Thoracic aorta (tissue), 2 donors: ENCODE data around the gene TCEAL4. TPM values are rescaled to one million over a fixed set of nuclear protein-coding genes. Genes with fewer than 3 reads are reported as not detected.

ENCODE experiments used
- ATAC-seq: fragments of 150-250 bp; one replicate; pipeline ENCODE4 v1.8.0; 2017; ENCODE audit warnings: low read depth; ENCODE audit not compliant: insufficient number of reproducible peaks, low FRiP score
- DNase-seq: peaks from one replicate; pipeline ENCODE4 v3.0.0-alpha.2; 2020; ENCODE audit warnings: low spot score
- H3K27ac ChIP-seq, 2 donors: fragments of 200-600 bp; sonication (generic); 1 replicate in 1 of 2; 2 replicates in 1 of 2; pipeline ENCODE4 v1.5.1; 2016; ENCODE audit warnings: mild to moderate bottlenecking in 2 of 2, moderate library complexity in 2 of 2
- H3K27me3 ChIP-seq: fragments of 200-600 bp; sonication (generic); replicated peaks from 2 replicates; pipeline ENCODE4 v1.6.0; 2016; ENCODE audit warnings: mild to moderate bottlenecking; ENCODE audit not compliant: insufficient read depth
- H3K36me3 ChIP-seq: fragments of 200-600 bp; sonication (generic); one replicate; pipeline ENCODE4 v1.5.1; 2016
- H3K4me1 ChIP-seq, 2 donors: fragments of 200-600 bp; sonication (generic); 1 replicate in 1 of 2; 2 replicates in 1 of 2; pipeline versions ENCODE4 v1.5.1 to v1.6.0; 2016; ENCODE audit warnings: low read depth in 2 of 2, mild to moderate bottlenecking in 1 of 2; ENCODE audit not compliant: control insufficient read depth in 1 of 2
- H3K4me3 ChIP-seq: fragments of 200-600 bp; sonication (generic); 2 replicates; pipeline ENCODE4 v1.5.1; 2016; ENCODE audit warnings: mild to moderate bottlenecking
- H3K9me3 ChIP-seq: fragments of 200-600 bp; sonication (generic); 2 replicates; pipeline ENCODE4 v1.5.1; 2016
- CTCF ChIP-seq: fragments of 200-600 bp; sonication (generic); IDR thresholded peaks from one replicate; pipeline ENCODE4 v1.5.1; 2019; ENCODE audit warnings: antibody characterized with exemption
- total RNA-seq, 2 donors: library from RNA; depleted of rRNA; stranded (reverse); fragments of >200 nt; gene quantifications; one replicate each; pipeline versions ENCODE4 v1.1.0 to v1.2.3, GENCODE V29; 2016

The TCEAL4 gene
- total RNA-seq, 2 donors from 2014 or later: 334 to 386 TPM

DNA sequence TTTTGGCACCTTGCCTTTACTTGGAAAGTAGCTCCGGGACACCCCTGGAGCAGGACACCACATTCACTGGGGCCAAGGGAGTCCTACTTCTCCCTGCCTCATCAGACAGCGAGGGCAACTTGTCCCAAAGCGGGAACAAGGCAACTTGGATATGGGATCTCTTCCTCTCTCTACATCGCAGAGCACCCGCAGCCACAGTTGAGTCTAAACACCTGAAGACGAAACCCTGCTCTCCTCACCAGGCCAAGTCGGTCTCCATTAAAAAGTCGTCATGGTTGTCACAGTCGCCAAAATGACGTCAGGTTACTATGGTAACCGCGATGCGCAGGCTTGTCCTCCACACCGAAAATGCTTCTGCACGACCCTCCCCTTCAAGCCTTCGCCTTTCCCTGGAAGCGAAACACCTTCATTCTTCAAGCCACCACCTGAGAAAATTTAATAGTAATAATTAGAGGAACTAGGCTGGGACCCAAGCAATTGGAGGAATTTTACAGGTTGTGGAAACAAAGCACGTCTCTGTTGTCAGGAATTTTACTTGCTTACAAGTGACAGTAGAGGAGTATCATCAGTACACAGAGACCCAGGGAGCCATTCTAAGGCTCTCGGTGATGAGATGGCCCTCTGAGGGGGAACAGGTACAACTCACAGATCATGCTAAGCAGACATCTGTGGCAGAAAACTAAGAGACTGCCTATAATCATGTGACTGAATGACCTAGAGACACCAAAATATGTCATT lies 30.5 kb upstream of the TCEAL4 start:
- H3K36me3 ChIP-seq: no peaks in the 10 kb centered on the region
- no peaks in the 10 kb centered on the region for H3K4me1 ChIP-seq
- TF ChIP-seq CTCF: no peak
- H3K9me3 ChIP-seq: no peaks in the 10 kb centered on the region
- DNase-seq (no peak), ATAC-seq (no peak)
- no peak overlapping the region for H3K27ac ChIP-seq
- no peaks in the 10 kb centered on the region for H3K27me3 ChIP-seq
- peak overlapping the region; percentile 69 for H3K4me3 ChIP-seq

GRCh38 chrX:103556963-103557612 lies 28.2 kb upstream of the TCEAL4 start:
- Histone ChIP-seq H3K36me3 (no peaks in the 10 kb centered on the region), H3K4me3 (no peak overlapping the region), H3K27ac (no peak overlapping the region), H3K4me1 (no peaks in the 10 kb centered on the region), H3K9me3 (no peaks in the 10 kb centered on the region), H3K27me3 (no peaks in the 10 kb centered on the region)
- DNase-seq (no peak), ATAC-seq (no peak)
- no peak for TF ChIP-seq CTCF

DNA sequence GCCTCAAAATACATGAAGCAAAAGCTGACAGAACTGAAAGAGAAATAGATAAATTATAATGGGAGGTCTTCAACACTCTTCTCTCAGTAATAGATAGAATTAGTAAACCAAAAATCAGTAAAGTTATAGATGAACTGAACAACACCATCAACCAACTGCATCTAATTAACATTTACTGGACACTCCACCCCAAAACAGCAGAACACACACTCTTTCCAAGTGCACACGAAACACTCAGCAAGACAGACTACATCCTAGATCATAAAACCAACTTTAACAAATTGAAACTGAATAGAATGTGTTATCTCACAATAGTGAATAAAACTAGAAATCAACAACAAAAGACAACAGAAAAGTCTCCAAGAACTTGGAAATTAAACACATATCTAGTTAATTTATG lies 25.1 kb upstream of the TCEAL4 start:
- DNase-seq (no peak), ATAC-seq (no peak)
- H3K4me3 ChIP-seq: no peak overlapping the region
- H3K27me3 ChIP-seq: no peaks in the 10 kb centered on the region
- H3K4me1 ChIP-seq: no peaks in the 10 kb centered on the region
- H3K27ac ChIP-seq: no peak overlapping the region
- H3K9me3 ChIP-seq: no peaks in the 10 kb centered on the region
- H3K36me3 ChIP-seq: no peaks in the 10 kb centered on the region
- TF ChIP-seq CTCF: no peak

GRCh38 chrX:103562801-103563200 lies 22.5 kb upstream of the TCEAL4 start:
- H3K4me3 ChIP-seq: no peak overlapping the region
- TF ChIP-seq CTCF: no peak
- no peaks in the 10 kb centered on the region for H3K4me1 ChIP-seq
- no peaks in the 10 kb centered on the region for H3K27me3 ChIP-seq
- H3K36me3 ChIP-seq: no peaks in the 10 kb centered on the region
- no peak overlapping the region for H3K27ac ChIP-seq
- no peak for DNase-seq
- ATAC-seq: no peak
- no peaks in the 10 kb centered on the region for H3K9me3 ChIP-seq

DNA sequence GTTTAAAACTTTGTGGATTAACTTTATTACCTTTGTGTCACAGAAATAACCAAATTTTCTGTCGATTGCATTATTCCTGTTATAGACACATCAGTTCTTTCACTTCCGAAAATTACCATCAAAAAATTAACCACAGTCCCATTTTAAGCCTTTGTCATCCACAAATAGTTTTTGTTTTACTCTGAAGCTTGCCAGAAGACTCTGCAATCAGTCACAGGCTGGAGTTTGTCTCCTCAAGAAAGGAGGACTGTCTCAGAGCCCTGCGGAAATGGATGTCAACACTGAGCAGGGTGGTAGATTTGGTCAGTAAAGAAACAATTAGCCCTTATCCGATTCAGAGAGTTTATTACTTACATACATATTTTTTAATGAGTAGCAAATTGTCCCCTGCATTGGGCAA lies 20.1 kb upstream of the TCEAL4 start:
- ATAC-seq (no peak), DNase-seq (no peak)
- Histone ChIP-seq H3K27ac (no peak overlapping the region), H3K36me3 (no peaks in the 10 kb centered on the region), H3K27me3 (no peaks in the 10 kb centered on the region), H3K4me1 (no peaks in the 10 kb centered on the region), H3K9me3 (no peaks in the 10 kb centered on the region), H3K4me3 (no peak overlapping the region)
- TF ChIP-seq CTCF: no peak
